GM04503 (cell line): Measurements from ENCODE around the gene SPESP1.
"Not testable (repeated sequence)": the region's sequence is repeated elsewhere in the genome, so short reads cannot be mapped to it uniquely, and the experiment has no call there.

ENCODE experiments used
- DNase-seq: peaks from one replicate; pipeline ENCODE4 v3.0.0-alpha.2; 2012; ENCODE audit warnings: low read depth

SPESP1 gene

DNA sequence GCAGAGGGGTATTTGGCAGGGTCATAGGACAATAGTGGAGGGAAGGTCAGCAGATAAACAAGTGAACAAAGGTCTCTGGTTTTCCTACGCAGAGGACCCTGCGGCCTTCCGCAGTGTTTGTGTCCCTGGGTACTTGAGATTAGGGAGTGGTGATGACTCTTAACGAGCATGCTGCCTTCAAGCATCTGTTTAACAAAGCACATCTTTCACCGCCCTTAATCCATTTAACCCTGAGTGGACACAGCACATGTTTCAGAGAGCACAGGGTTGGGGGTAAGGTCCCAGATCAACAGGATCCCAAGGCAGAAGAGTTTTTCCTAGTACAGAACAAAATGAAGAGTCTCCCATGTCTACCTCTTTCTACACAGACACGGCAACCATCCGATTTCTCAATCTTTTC is 33.4 kb downstream of the SPESP1 start:
- not testable (repeated sequence) for DNase-seq

DNA sequence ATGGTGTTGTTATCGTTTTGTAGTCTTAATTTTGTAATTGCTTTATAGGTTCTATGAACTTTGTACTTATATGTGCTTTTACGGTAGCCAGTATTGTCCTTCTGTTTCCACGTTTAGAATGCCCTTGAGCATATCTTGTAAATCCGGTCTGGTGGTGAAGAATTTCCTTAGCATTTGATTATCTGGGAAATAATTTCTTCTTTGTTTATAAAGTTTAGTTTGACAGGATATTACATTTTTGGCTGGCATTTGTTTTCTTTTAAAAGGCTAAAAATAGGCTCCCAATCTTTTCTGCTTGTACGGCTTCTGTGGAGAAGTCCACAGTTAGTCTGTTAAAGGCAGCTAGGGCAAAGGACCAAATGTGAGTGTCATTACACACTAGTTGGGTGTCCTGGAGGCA is 36.7 kb downstream of the SPESP1 start:
- DNase-seq: no peak

DNA sequence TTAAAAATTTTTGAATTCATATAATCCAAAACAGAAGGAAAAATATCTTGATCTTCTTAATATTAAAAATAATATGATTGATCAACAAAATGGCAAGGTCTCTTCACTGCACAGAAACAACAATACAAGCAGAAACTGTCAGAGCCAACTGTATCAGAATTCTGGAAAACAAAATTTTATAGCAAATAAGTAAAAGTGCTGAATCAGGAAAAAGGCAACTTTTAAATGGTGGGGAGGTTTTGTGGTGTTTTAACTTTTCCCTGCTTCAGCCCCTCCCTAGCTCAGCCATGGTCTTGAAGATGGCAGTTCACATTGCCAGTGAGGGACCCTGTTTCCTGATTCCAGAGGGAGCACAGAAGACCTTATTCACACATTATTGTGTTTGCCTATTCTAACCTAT is 37.6 kb downstream of the SPESP1 start:
- DNase-seq: no peak

DNA sequence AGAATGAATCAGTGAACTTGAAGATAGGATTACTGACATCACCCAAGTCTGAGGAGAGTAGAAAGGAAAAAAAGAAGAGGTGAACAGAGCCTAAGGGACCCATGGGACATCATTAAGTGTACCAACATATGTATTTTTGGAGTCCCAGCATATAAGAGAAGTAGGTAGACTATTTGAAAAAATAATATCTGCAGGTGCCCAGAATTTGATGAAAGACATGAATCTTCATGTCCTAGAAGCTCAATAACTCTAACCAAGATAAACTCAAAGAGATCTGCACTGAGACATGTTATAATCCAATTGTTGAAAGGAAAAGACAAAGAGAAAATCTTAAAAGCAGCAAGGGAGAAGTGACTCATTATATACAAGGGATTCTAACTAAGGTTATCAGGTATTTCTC is 39.0 kb downstream of the SPESP1 start:
- no peak for DNase-seq

DNA sequence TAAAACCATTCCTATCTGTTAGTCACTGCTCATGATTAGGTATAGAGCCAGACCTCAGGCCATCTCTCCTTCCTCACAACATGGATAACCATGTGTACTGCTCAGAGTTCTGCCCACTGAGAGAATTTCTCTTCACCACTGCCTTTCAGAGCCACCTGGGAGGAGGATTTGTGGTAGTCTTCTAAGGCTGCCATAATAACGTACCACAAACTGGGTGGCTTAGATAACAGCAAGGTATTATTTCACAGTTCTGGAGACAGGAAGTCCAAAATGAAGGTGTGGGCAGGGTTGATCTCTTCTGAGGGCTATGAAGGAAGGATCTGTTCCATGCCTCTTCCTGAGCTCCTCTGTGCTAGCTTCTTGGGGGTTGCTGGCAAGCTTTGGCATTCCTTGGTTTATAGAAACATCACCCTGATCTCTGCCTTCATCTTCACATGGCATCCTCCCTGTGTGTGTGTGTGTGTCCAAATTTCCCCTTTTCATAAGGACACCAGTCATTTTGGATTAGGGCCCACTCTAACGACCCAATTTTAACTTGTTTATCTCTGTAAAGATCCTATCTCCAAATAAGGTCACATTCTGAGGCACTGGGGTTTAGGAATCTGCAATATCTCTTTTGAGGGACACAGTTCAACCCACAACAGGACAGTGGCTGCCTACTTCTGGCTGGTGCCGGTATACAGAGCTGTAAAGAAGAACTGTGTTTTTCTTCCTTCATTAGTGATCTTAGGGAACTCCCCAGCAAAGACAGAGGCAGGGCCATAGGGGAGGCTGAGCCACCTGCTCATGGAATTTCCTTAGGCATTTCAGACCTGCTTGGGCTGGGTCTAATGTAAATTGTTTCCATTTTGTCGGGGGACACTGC is 42.1 kb downstream of the SPESP1 start:
- no peak for DNase-seq

DNA sequence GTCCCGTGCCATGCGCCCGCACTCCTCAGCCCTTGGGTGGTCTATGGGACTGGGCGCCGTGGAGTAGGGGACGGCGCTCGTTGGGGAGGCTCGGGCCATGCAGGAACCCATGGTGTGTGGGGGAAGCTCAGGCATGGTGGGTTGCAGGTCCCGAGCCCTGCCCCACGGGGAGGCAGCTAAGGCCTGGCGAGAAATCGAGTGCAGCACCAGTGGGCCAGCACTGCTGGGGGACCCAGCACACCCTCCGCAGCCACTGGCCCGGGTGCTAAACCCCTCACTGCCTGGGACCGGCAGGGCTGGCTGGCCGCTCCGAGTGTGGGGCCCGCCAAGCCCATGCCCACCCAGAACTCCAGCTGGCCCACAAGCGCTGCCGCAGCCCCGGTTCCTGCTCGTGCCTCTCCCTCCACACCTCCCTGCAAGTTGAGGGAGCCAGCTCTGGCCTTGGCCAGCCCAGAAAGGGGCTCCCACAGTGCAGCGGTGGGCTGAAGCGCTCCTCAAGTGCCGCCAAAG is 45.4 kb downstream of the SPESP1 start:
- DNase-seq: not testable (repeated sequence)

DNA sequence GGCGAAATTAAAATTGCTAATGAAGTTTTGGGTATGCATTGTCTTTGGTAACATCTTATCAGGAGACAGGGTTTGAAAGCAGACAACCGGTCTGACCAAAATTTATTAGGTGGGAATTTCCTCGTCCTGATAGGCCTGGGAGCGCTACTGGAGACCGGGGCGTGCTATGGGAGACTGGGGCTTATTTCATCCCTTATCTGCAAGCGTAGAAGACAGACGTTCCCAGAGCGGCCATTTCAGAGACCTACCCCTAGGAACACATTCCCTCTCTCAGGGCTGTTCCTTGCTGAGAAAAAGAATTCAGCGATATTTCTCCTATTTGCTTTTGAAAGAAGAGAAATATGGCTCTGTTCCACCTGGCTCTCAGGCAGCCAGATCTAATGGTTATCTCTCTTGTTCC is 47.1 kb downstream of the SPESP1 start:
- DNase-seq: not testable (repeated sequence)

DNA sequence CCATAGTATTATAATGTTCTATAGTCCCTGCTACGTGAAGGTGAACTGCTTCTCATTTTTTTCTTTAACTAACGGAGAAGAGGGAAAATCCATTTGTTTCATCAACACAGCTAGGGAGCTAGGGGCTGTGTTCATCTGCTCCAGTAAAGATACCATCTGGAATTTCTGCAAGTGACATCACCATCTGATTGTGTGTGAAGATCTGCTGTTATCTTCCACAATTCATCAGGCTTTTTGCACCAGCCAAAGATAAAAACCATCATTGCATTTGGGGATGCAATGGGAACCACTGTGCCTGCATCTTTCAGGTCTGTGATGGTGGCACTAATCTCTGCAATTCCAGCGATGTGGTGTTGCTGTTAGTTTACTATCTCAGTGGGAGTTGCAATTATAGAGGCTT is 48.7 kb downstream of the SPESP1 start:
- no peak for DNase-seq

DNA sequence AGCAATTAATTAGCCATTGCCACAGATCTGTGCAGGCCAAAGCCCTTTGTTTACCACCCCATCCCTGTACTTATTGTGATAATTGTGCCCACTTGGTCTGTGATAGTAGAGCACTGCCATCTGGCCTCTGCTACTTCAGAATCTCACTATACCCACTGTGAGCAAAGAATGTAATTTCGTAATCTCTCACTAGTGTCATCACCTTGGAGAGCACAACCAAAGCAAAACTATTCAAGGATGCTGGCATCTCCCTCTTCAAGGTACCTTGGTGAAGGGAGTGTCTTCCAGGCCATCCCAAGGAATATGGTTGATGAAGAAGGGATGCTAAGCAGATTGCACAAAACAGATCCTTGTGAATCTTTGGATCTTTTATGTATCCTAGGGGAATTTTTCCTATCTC is 49.5 kb downstream of the SPESP1 start:
- no peak for DNase-seq

DNA sequence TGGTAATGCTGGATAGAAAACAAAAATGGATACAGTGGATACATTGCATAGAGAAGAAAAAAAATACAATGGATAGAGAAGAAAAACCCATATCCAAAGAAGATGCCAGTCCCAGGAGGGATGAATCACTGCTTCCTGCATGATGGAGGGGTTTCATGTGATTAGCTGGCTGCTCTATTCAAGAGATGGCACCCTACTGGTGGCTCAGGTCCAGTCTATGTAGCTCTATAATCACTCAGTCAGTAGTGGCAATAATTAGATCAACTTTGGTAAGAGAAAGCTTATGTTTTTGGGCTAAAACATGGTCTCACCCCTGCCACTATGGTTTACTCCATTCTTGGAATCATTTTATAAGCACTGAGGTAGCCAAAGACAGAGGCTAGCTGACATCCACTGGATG is 50.5 kb downstream of the SPESP1 start:
- DNase-seq: no peak

DNA sequence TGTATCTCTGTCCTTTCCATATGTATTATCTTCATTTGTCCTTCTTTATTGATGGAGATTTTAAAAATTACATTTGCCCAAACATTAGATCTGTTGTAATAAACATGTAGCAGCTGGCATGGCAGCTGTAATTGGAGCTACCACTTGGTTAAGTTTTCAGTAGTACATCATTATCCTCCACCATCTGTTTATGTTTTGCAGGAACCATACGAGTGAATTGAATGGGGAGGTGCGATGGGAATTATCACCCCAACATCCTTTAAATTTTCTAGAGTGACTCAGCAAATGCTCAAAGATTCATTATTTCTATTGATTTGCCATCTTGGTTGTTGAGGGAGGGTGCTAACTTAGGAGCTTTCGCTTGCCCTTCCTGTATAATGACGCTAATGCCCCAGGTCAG is 51.6 kb downstream of the SPESP1 start:
- DNase-seq: no peak

DNA sequence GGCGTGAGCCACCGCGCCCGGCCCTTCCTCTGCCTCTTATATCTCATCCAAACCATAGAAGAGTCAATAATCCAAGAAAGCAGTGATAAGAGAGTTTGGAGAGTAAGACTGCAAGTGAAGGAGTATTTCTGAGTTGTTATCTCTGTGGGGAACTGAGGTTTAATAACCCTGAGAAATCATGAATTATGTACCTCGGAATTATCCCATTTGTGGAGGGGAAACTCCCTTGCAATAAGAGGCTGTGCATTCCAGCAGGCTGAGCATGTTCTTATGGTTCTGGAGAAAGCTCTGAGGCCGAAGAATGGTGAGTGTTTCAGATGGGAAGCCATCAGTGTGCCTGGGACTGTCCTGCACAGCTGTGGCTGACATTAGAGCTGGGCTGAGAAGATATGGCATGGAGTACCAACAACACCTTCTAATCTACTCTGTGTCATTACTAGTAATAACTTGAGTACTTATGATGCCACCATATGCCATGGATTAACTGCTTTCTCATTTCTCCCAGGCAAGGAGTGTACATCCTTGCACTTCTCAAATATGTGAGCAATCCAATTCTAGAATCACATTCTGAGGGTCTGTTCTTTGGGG is 52.7 kb downstream of the SPESP1 start:
- DNase-seq: no peak

DNA sequence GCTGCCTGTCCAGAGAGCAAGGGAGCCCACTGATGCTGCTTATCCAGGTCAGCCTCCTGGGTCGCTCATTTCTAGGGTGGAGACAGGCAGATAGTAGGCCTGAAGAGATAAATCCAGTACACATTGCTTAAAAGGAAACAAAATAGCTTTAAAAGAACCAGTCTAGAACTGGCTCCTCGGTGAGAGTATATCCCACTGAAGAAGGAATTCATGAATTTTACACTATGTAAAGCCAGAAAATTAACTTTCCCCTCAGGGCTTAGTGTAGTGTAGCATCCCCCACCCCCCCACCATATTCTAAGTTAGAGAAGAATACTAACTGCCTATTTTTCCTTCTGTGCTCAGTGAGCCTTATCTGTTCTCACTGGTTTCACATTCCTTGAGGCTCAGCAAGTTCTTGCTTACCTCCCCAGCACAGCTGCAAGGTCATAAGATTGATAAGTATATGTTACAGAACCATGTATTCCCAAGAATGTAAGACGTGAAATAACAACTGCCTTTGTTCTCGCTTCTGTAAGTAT is 53.7 kb downstream of the SPESP1 start:
- no peak for DNase-seq

DNA sequence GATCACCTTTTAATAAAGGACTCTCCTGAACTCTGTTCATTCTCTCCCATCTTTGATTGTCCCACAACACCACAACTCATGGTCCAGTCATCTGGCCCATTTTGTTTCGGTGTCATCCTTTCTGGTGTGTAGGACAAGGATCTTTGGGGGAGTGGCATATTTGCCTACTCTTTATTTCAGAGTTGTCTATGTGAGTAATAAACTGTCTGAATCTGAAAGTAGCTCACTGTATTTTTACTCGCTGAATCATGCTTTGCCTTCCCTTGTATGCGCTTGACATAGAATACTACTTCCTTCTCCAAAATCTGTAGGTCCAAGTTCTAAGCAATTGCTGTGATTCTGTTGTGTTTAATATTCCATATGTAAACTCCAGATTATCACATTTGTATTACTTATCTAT is 54.3 kb downstream of the SPESP1 start:
- no peak for DNase-seq

DNA sequence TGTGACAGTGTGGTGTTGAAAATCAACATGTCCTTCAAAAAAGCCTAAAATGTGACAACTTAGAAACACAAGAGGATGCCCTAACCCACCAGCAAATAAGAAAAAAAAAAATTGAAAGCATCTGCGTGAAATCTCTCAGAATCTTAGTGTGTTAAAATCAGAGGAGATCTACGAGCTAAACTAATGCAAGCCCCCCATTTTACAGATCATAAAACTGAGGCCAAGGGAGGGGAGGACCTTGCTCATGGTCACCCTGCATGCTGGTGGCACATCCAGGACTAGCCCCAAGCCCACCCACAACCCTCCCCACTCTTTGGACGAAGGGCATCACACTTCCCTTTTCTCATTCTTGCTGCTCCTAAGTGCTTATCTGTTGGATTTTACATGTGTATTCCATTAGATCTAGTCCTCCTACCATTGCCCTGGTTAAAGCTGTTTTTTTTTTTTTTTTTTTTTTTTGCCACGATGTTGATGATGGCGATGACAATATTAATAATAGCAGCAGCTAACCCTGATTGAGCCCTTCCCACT is 55.1 kb downstream of the SPESP1 start:
- DNase-seq: no peak

DNA sequence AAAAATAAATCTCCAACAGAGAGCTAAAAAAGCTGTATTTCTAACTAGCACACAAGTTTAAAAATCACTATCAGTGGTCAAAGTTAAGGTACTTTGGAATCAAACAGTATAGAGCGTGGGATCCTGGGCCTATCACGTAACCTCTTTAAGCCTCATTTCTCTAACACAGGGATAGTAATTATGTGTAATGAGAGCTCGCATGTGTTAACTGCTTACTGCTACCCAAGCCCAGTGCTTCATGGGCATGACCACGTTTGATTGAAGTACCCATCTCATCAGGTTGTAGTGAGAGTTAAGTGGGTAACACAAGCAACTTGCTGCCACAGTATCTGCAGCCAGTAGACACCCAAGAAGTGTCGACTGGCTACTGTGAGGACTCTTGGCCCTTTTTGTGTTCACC is 56.0 kb downstream of the SPESP1 start:
- no peak for DNase-seq

DNA sequence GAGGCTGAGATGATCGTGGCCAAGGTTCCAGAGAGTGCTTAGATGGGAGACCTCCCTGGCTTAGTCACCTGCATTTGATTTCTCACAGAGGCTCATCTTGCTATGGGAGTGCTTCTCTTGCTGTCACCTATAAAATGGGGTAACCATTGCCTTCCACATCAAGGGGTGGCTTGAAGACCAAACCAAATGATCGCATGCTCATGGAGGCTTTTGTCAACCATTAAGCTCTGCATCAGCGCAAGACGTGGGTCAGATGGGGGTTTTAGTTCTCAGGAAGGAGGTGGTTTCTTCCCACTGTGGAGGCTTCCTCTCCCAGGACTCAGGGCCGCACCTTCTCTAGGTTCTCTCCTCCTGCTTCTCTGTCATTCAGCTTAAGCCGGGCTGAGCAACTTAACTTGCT is 56.8 kb downstream of the SPESP1 start:
- DNase-seq: no peak

DNA sequence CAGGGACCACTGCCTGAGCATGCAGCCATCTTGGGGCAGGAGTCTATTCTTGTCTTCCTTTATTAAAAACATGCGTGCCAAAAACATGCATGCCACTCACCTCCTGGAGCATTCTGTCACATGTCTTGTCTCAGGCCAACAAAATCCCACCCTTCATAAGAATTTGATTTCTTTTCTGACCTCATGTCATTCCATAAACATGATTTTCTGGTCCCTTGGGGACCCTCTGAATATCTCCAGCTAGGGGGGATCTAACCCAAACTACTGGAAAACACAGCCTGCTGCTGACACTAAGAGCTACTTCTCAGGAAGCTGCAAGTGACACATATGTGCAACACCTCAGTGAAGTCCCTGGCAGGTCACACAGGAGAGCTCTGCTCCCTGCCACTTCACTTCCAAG is 57.4 kb downstream of the SPESP1 start:
- no peak for DNase-seq

DNA sequence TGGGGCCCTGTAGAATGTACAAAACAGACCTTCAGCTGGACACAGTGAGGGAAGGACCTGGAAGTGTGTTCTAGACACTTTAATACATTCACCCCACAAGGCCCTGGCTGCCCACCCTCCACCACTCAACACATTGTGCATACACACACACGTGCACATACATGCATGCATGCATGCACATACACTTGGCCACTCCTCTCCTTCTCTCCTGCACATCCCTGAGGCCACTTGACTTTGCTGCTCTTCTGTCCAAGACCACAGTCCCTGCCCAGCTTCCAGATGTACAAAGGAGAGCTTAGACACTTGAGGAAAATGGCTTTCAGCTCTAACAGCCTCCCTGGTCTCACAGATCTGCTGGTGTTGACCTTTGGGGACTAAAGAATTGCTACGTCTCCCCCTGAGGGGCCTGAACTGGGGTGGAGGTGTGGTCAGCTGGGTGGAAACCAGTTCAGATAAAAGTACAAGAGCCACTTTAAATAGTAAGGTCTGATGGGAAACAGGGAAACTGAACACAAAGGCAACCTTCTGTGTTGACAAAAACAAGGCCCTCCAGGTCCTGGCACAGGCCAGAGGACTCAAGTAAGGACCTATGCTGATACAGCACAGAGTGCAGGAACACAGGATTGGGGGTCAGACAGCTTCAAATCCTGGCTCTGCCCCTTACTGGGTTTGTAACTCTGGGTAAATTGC is 59.4 kb downstream of the SPESP1 start:
- DNase-seq: no peak

DNA sequence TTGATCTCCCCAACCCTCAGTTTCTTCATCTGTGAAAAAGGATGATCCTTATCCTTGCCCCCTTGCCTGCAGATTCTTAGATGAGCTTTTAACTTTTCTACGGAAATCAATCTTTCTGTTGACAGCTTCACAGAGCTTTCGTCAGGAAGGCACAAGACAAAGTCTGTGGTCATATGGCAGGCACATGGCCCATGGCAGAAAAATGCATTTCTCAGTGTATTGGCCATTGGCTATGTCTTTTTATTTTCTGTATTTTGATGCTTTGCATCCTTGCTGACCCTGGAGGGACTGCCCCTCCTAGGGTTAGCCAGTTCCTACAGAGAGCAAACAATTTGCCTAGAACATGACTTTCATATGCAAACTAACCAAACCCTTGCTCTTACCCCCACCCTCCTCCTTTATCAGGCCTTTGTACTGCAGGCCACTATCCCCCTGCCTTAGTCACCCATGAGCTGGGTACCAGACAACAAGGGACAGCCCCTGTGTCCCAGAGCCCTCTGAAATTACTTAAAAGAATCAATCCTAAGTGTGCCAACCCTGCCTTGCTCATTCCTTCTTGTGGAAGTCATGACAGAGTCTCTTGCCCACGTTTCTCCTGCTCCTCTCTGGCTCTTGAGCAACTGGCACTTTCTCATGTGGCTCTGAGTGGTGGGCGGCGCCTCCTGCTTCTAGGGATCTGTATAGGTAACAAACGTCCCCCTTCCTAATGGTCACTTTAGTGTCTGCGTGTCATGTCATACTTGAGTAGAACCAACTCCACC is 60.1 kb downstream of the SPESP1 start:
- no peak for DNase-seq

DNA sequence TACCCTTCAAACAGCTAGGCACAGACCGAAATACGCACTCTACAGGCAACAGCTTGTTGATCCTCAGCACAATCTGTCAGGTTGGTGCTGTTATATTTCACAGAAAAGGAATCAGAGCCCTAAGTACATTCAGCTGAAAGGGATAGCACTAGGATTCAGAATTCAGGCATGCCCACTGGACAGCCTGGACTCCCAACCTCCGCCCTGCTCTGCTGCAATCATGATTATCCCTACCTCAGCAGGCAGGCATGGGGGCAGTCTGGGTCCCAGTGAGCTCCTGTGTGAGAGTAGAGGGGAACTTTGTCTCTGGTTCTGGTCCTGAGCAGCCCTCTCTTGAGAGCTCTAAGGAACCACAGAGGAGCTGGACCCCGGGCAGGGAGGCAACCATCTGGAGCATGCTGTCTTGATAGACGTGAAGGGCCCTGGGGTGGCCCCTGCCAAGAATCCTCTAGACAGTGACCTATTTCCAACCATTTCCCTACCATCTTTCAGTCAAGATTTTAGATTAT is 60.7 kb downstream of the SPESP1 start:
- no peak for DNase-seq

DNA sequence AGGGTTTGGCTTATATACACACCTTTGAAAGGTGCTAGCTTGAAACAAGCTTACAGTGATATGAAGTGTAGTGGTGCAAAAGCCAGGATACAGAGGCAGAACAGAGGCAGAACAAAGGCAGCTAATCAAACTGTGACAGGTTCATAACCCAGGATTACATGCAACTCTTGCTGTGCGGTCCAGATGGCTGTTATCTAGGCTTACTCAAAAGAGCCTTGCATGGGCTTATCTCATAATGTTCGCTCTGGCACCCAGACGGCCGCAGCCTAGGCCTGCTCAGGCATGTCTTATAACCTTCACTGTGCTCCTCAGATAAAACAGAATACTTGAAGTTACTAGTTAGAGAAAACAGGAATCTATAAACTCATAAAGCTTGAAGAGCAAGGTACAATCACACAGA is 61.4 kb downstream of the SPESP1 start:
- DNase-seq: no peak
